HG03575 (cell line): ENCODE measurements around the gene CAPRIN1.

Experiments
- ATAC-seq: cut with Tn5 transposase; IDR thresholded peaks from one replicate; pipeline ENCODE4 v1.9.1; 2021; ENCODE audit not compliant: unreplicated experiment, insufficient number of reproducible peaks, low FRiP score; ENCODE audit errors: extremely low read depth

CAPRIN1 gene, protein sequence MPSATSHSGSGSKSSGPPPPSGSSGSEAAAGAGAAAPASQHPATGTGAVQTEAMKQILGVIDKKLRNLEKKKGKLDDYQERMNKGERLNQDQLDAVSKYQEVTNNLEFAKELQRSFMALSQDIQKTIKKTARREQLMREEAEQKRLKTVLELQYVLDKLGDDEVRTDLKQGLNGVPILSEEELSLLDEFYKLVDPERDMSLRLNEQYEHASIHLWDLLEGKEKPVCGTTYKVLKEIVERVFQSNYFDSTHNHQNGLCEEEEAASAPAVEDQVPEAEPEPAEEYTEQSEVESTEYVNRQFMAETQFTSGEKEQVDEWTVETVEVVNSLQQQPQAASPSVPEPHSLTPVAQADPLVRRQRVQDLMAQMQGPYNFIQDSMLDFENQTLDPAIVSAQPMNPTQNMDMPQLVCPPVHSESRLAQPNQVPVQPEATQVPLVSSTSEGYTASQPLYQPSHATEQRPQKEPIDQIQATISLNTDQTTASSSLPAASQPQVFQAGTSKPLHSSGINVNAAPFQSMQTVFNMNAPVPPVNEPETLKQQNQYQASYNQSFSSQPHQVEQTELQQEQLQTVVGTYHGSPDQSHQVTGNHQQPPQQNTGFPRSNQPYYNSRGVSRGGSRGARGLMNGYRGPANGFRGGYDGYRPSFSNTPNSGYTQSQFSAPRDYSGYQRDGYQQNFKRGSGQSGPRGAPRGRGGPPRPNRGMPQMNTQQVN

DNA sequence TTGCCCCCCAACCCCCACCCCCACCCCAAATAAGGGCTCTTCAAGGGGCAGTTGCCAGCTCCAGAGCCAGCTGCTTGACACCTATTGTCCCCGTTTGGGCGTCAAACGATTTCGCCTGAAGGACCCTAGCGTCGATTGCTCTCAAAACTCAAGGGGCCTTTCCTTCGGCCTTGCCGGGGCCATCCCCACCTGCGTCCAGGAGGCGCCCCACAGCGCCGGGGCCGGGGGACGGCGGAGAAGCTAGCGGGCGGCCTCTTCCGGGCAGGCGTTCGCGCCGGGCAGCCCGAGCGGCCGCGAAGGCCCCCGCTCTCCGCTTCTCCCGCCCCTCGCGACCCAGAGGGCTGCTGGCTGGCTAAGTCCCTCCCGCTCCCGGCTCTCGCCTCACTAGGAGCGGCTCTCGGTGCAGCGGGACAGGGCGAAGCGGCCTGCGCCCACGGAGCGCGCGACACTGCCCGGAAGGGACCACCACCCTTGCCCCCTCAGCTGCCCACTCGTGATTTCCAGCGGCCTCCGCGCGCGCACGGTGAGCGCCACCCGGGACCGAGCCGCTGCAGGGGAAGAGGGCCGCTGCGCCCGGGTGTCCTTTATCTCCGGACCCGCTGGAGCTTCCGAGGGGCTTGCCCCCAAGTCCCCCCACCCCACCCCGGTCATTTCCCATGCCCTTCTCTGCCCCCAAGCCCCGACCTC, at the start of gene CAPRIN1:
TSS of gene CAPRIN1 (plus strand) at position 383 of the 687 bp plus-strand sequence. CDS start 690 bp downstream, outside the sequence.
- ATAC-seq = peak; percentile 31

GRCh38 chr11:34002420-34002819, 49.1 kb upstream of the CAPRIN1 start:
- no peak for ATAC-seq

- ATAC-seq = no peak
Measured at GRCh38 chr11:34004236-34004635, 47.3 kb upstream of the CAPRIN1 start.

DNA sequence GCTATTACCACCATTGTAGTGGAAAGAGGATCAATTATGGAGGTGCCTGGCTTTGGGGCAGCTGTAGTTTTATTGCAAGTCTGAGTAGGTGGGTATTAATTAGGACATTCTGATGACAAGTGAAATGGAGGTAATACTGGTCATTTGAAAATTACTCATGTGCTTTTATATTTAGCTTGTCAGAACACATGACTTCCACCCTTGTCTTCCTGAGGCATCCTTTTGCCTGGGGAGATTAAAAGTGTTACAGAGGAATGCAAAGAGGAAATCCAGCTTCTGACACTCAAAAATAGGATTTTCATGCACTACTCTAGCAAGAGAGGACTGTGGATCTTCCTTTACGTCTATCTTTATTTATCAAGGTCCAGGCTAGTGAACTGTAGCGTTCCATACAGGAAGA, 44.7 kb upstream of the CAPRIN1 start:
- no peak for ATAC-seq

DNA sequence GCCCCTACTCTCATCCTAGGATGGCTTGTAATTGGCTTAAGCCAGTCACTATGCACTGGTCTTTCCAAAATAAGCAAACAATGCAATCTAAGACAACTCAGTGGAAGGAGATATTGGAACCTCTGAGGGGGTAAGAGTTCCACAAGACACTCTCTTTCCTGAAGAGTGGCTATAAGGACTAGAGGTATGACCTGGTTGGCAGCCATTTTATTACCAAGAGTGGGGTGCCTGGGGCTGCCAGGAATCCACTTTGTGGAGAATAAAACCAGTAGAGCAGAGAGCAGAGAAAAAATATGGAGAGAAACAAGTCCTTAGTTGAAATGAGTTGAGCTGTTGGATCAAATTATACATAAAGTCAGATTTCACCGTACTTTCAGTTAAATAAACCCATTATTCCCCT, 38.8 kb upstream of the CAPRIN1 start:
- no peak for ATAC-seq

DNA sequence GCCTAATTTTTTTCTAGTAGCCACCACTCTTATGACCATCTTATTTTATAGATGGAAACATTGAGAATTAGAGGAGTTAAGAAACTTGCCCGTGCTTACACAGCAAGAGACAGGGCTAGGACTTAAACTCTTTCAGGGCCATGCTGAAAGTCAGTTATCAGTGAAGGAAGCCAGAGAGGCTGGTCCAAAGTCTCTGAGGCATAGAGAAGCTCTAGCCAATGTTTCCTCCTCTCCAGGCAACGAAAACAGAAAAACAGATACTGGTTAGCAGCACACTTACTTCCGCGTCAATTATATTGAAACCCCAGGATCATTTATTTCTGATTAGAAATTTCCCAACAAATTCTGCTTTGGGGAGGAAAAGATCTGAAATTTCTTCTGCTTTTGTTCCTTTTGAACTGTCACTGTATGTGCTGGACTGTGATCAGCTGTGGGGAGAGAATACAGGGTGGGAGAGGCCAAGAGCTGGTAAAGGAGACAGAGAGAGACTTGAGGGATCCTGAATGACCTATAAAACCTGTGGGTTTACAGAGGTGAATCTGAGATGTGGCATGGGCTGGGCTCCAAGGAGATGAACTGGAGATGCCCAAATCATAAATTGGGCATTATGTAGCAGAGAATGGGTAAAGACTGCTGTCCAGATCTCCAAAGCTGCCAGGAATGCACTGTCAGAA, 37.5 kb upstream of the CAPRIN1 start:
- ATAC-seq = no peak

DNA sequence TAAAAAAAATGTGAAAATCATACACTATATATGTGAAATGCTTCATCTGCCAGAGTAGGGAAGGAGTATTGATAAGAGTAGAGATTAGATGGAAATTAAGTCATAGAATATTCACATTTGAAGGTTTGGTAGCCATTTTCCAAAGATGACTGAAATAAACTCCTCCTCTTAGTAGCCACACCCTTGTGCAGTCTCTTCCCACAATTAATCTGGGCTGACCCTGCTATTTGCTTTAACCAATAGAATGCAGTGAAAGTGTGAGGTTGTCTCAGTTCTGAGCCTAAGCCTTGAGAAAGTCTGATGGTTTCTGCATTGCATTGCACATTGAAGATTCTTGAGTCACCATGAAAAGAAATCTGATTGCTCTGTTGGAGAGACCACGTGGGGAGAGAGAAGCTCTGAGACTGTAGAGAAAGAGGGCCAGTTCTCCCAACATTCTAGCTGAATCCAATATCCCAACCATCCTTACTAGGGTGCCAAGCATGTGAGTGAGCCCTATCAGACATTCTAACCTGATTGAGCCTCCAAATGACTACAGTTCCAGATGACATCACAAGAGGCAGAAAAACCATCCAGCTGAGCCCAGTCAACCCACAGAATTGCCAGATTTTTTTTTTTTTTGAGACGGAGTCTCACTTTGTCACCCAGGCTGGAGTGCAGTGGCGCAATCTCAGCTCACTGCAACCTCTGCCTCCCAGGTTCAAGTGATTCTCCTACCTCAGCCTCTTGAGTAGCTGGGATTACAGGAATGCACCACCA, 29.4 kb upstream of the CAPRIN1 start:
- ATAC-seq = no peak

GRCh38 chr11:34026432-34026831, 25.1 kb upstream of the CAPRIN1 start:
- no peak for ATAC-seq

GRCh38 chr11:34027516-34028408, 23.8 kb upstream of the CAPRIN1 start:
- no peak for ATAC-seq

GRCh38 chr11:34028425-34028824, 23.1 kb upstream of the CAPRIN1 start:
- no peak for ATAC-seq

GRCh38 chr11:34029176-34029575, 22.4 kb upstream of the CAPRIN1 start:
- no peak for ATAC-seq

GRCh38 chr11:34030382-34030781, 21.1 kb upstream of the CAPRIN1 start:
- no peak for ATAC-seq

- ATAC-seq = no peak
Measured at GRCh38 chr11:34033399-34033798, 18.1 kb upstream of the CAPRIN1 start.

GRCh38 chr11:34034053-34034452, 17.5 kb upstream of the CAPRIN1 start:
- ATAC-seq = no peak

DNA sequence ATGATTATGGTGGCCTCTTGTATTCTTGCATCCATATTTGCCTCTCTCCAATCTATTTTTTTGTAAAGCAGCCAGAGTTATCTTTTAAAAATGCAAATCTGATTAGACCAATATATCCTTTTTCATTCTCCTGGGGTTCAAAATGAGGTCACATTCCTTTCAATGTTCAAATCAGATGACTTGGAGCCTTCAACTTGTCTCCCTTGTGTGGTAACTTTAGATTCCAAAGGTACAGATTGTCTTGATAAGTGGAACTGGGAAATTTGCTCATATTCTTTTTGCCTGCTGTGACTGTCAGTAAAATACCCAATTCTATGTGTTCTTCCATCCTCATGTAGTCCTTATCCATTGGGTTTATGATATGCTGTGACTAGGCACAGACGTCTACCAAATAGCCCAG, 15.1 kb upstream of the CAPRIN1 start:
- ATAC-seq = no peak

- ATAC-seq = no peak
Measured at GRCh38 chr11:34037016-34037415, 14.5 kb upstream of the CAPRIN1 start.

GRCh38 chr11:34040571-34040970, 11.0 kb upstream of the CAPRIN1 start:
- no peak for ATAC-seq
